Progenitor cell of endocrine pancreas (in vitro differentiated cells): Measurements from ENCODE around the gene ANKS1B. TPM values are rescaled to one million over a fixed set of nuclear protein-coding genes. Genes with fewer than 3 reads are reported as not detected.

ENCODE experiments used
- DNase-seq: peaks from one replicate; pipeline ENCODE4 v3.0.0; 2021; ENCODE audit warnings: low spot score; ENCODE audit not compliant: unreplicated experiment
- H3K27ac Mint-ChIP-seq: 2 replicates; pipeline ENCODE4 v1.8.0; 2021; ENCODE audit warnings: mild to moderate bottlenecking, moderate library complexity, mixed read lengths
- H3K27me3 Mint-ChIP-seq: 2 replicates; pipeline ENCODE4 v1.8.0; 2021; ENCODE audit warnings: mixed read lengths
- H3K36me3 Mint-ChIP-seq: 2 replicates; pipeline ENCODE4 v1.8.0; 2022; ENCODE audit warnings: mixed read lengths; ENCODE audit not compliant: insufficient read depth
- H3K4me1 Mint-ChIP-seq: 2 replicates; pipeline ENCODE4 v1.8.0; 2021; ENCODE audit warnings: low read depth, mixed read lengths
- H3K4me3 Mint-ChIP-seq: 2 replicates; pipeline ENCODE4 v1.8.0; 2021; ENCODE audit warnings: low read depth, mild to moderate bottlenecking, moderate library complexity, mixed read lengths
- H3K9me3 Mint-ChIP-seq: 2 replicates; pipeline ENCODE4 v1.8.0; 2021; ENCODE audit warnings: low read depth, mixed read lengths
- CTCF ChIP-seq: fragments of 200-600 bp; sonication (generic); IDR thresholded peaks from one replicate; pipeline ENCODE4 v1.5.0; 2021; ENCODE audit warnings: antibody characterized with exemption, mild to moderate bottlenecking; ENCODE audit not compliant: unreplicated experiment
- total RNA-seq: library from RNA; stranded (reverse); gene quantifications from 2 replicates; pipeline ENCODE4 v1.2.1, GENCODE V29; 2021

The ANKS1B gene
- total RNA-seq, 1 donor from 2014 or later = 10.1 TPM

DNA sequence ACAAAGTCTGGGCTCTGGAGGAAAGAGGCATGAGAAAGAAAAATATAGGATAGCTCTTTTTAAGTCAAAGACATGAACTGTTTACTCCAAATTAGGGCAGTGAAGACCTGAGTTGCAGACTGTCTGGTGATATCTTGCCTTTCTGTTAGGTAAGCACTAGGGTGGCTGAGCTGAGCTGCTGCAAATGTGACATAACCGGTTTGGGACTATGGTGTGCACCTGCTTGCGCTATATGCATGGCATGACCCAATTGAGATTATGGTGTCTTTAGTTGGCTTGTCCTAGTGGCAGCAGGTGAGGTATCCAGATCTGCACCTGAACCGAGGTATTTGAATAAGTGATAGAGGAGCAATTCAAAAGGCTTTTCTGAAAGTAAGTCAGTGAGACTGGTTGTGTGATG is 994.1 kb downstream of the ANKS1B start:
- TF ChIP-seq CTCF = no peak
- H3K27ac Mint-ChIP-seq = no peak overlapping the region
- peaks cover 2% of the 10 kb centered on the region for H3K4me1 Mint-ChIP-seq
- H3K36me3 Mint-ChIP-seq = no peaks in the 10 kb centered on the region
- H3K27me3 Mint-ChIP-seq = no peaks in the 10 kb centered on the region
- no peak for DNase-seq
- H3K4me3 Mint-ChIP-seq = no peak overlapping the region
- H3K9me3 Mint-ChIP-seq = no peaks in the 10 kb centered on the region

- no peak for TF ChIP-seq CTCF
- DNase-seq = no peak
- H3K36me3 Mint-ChIP-seq = peaks cover 2% of the 10 kb centered on the region
- H3K27me3 Mint-ChIP-seq = no peaks in the 10 kb centered on the region
- peaks cover 4% of the 10 kb centered on the region for H3K9me3 Mint-ChIP-seq
- no peak overlapping the region for H3K27ac Mint-ChIP-seq
- no peak overlapping the region for H3K4me3 Mint-ChIP-seq
- no peaks in the 10 kb centered on the region for H3K4me1 Mint-ChIP-seq
Observed at GRCh38 chr12:98985156-98985555, 999.6 kb downstream of the ANKS1B start.

DNA sequence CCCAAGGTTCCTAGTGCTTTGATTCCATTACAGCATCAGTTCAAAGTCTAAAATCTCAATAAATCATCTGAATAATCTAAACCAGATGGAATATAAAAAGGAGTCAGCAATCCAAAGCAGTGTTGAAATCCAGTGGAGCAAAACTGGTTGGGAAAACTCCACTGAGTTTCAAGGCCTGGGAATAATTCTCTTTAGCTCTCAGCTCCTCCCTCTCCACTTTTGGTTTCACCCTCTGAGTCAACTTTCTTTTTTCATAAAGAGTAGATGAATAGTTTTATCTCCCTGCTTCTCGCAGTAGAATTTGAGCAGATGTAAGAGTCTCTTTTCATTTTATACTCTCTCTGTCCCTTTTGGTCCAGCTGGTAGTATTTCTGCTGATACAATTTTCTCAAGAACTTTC is 1001.1 kb downstream of the ANKS1B start:
- H3K27me3 Mint-ChIP-seq = no peaks in the 10 kb centered on the region
- peaks cover 10% of the 10 kb centered on the region for H3K9me3 Mint-ChIP-seq
- no peak for DNase-seq
- peaks cover 2% of the 10 kb centered on the region for H3K36me3 Mint-ChIP-seq
- no peak for TF ChIP-seq CTCF
- no peaks in the 10 kb centered on the region for H3K4me1 Mint-ChIP-seq
- H3K4me3 Mint-ChIP-seq = no peak overlapping the region
- no peak overlapping the region for H3K27ac Mint-ChIP-seq

DNA sequence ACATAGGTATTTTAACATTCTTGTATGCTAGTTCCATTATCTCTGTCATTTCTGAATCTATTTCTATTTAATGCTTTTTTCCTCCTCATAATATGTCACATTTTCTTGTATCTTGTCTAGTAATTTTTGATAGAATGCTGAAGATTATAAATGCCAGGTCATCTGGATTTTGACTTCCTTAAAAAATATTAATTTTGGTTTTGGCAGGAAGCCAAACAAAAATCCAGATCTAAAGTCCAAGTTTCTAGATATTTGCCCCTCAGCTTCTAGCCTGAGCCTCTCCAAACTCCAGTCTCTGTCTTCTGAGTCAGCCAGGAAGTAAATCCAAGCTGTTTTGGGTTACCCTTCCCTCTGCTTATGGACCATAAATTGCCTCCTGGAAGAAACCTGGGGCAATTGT is 1004.2 kb downstream of the ANKS1B start:
- Mint-ChIP-seq H3K27ac (no peak overlapping the region), H3K9me3 (peaks cover 10% of the 10 kb centered on the region), H3K36me3 (peaks cover 2% of the 10 kb centered on the region), H3K4me1 (peaks cover 10% of the 10 kb centered on the region), H3K4me3 (no peak overlapping the region), H3K27me3 (no peaks in the 10 kb centered on the region)
- DNase-seq = no peak
- TF ChIP-seq CTCF = no peak

DNA sequence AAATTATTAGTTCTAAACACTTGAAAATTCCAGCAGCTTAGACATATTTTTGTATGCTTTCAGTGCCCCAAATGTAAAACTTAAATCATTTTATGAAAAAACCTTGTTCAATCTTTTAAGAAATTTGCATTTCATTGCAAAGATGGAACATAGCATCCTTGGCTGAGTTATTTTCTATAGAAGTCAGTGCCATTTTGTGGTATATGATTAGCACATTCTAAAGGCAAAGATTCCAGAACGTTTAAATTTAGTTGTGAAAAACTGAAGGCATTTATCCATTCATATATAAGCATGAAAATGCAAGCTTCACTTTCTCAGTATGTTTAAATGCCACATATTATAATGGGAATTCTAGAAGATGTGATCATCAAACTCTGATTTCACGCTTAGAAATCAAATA is 1007.5 kb downstream of the ANKS1B start:
- H3K27ac Mint-ChIP-seq = no peak overlapping the region

More for the DNA sequence above, 1007.5 kb downstream of the ANKS1B start:
- Mint-ChIP-seq H3K4me3 (no peak overlapping the region), H3K27me3 (no peaks in the 10 kb centered on the region), H3K4me1 (peaks cover 14% of the 10 kb centered on the region), H3K36me3 (peaks cover 2% of the 10 kb centered on the region), H3K9me3 (peaks cover 10% of the 10 kb centered on the region)
- no peak for TF ChIP-seq CTCF
- DNase-seq = no peak
